Liver (tissue), 9 donors: ENCODE measurements around the gene SCN9A. TPM values are rescaled to one million over a fixed set of nuclear protein-coding genes. Genes with fewer than 3 reads are reported as not detected.

Experiments used
- DNase-seq: peaks from one replicate; pipeline ENCODE4 v3.0.0-alpha.2; 2017; ENCODE audit warnings: low spot score
- H3K27ac ChIP-seq, 2 donors: one replicate each; pipeline ENCODE4 v1.7.0; 2013; ENCODE audit warnings: inconsistent platforms in 2 of 2, low read length in 2 of 2, control low read depth in 1 of 2, low read depth in 1 of 2, mild to moderate bottlenecking in 1 of 2
- H3K27me3 ChIP-seq, 4 donors: one replicate each; pipeline versions ENCODE4 v1.6.1 to v1.7.0; 2013; ENCODE audit warnings: low read length in 3 of 4, inconsistent platforms in 1 of 4, mild to moderate bottlenecking in 1 of 4, moderate library complexity in 1 of 4; ENCODE audit not compliant: control insufficient read depth in 4 of 4, insufficient read depth in 4 of 4
- H3K36me3 ChIP-seq, 4 donors: one replicate each; pipeline versions ENCODE4 v1.6.1 to v1.7.0; 2013; ENCODE audit warnings: low read length in 3 of 4, mild to moderate bottlenecking in 3 of 4, low read depth in 1 of 4, moderate library complexity in 1 of 4; ENCODE audit not compliant: control insufficient read depth in 4 of 4, insufficient read depth in 3 of 4
- H3K4me1 ChIP-seq, 4 donors: one replicate each; pipeline versions ENCODE4 v1.6.1 to v1.7.0; 2013; ENCODE audit warnings: low read length in 3 of 4, mild to moderate bottlenecking in 3 of 4, moderate library complexity in 1 of 4; ENCODE audit not compliant: control insufficient read depth in 4 of 4, insufficient read depth in 4 of 4
- H3K4me3 ChIP-seq, 3 donors: one replicate each; pipeline versions ENCODE4 v1.6.1 to v1.7.0; 2013; ENCODE audit warnings: low read length in 3 of 3, control low read depth in 1 of 3, low read depth in 1 of 3, mild to moderate bottlenecking in 1 of 3
- H3K9ac ChIP-seq, 2 donors: one replicate each; pipeline ENCODE4 v1.7.0; 2013; ENCODE audit warnings: low read length in 2 of 2, mild to moderate bottlenecking in 2 of 2, moderate library complexity in 2 of 2, control low read depth in 1 of 2, low read depth in 1 of 2
- H3K9me3 ChIP-seq, 4 donors: one replicate each; pipeline versions ENCODE4 v1.6.1 to v1.7.0; 2013; ENCODE audit warnings: low read length in 3 of 4; ENCODE audit not compliant: control insufficient read depth in 4 of 4
- EGR1 ChIP-seq, 2 donors: IDR thresholded peaks; 2 replicates each; pipeline ENCODE4 v1.6.1; 2016 to 2018; ENCODE audit warnings: antibody characterized with exemption in 2 of 2, low read depth in 2 of 2
- FOXA1 ChIP-seq: IDR thresholded peaks from 2 replicates; pipeline ENCODE4 v1.6.1; 2016; ENCODE audit warnings: antibody characterized with exemption
- FOXA2 ChIP-seq: IDR thresholded peaks from 2 replicates; pipeline ENCODE4 v1.6.1; 2016; ENCODE audit warnings: antibody characterized with exemption
- GABPA ChIP-seq, 2 donors: IDR thresholded peaks in 1 of 2; conservative IDR thresholded peaks in 1 of 2; 2 replicates each; pipeline ENCODE4 v1.6.1; 2016; ENCODE audit warnings: antibody characterized with exemption in 2 of 2, mild to moderate bottlenecking in 1 of 2, moderate library complexity in 1 of 2
- HNF4A ChIP-seq, 2 donors: conservative IDR thresholded peaks; 2 replicates each; pipeline ENCODE4 v1.6.1; 2016; ENCODE audit warnings: antibody characterized with exemption in 2 of 2, mild to moderate bottlenecking in 2 of 2
- HNF4G ChIP-seq: IDR thresholded peaks from 2 replicates; pipeline ENCODE4 v1.6.1; 2016; ENCODE audit warnings: antibody characterized with exemption
- JUND ChIP-seq, 2 donors: IDR thresholded peaks; 2 replicates each; pipeline ENCODE4 v1.6.1; 2016; ENCODE audit warnings: antibody characterized with exemption in 2 of 2
- MAX ChIP-seq: IDR thresholded peaks from 2 replicates; pipeline ENCODE4 v1.6.1; 2016; ENCODE audit warnings: antibody characterized with exemption
- NR2F2 ChIP-seq: IDR thresholded peaks from 2 replicates; pipeline ENCODE4 v1.6.1; 2016; ENCODE audit warnings: antibody characterized with exemption
- RAD21 ChIP-seq, 2 donors: IDR thresholded peaks; 2 replicates each; pipeline ENCODE4 v1.6.1; 2016; ENCODE audit warnings: antibody characterized with exemption in 2 of 2, mild to moderate bottlenecking in 2 of 2
- REST ChIP-seq: IDR thresholded peaks from 2 replicates; pipeline ENCODE4 v1.6.1; 2016; ENCODE audit warnings: antibody characterized with exemption, mild to moderate bottlenecking
- RXRA ChIP-seq, 2 donors: IDR thresholded peaks; 2 replicates each; pipeline ENCODE4 v1.6.1; 2017 to 2018; ENCODE audit warnings: antibody characterized with exemption in 2 of 2, mild to moderate bottlenecking in 1 of 2
- SP1 ChIP-seq: IDR thresholded peaks from 2 replicates; pipeline ENCODE4 v1.6.1; 2018; ENCODE audit warnings: antibody characterized with exemption, mild to moderate bottlenecking
- TAF1 ChIP-seq: conservative IDR thresholded peaks from 2 replicates; pipeline ENCODE4 v1.6.1; 2016; ENCODE audit warnings: antibody characterized with exemption, mild to moderate bottlenecking
- YY1 ChIP-seq: IDR thresholded peaks from 2 replicates; pipeline ENCODE4 v1.6.1; 2016; ENCODE audit warnings: antibody characterized with exemption, mild to moderate bottlenecking
- ZBTB33 ChIP-seq: IDR thresholded peaks from 2 replicates; pipeline ENCODE4 v1.6.1; 2016; ENCODE audit warnings: antibody characterized with exemption
- WGBS: extraction: QIAGEN DNeasy Blood & Tissue Kit; methylation state at CpG from one replicate; pipeline ENCODE4 v1.1.7; 2013; 5-methylcytosine and 5-hydroxymethylcytosine counted together
- polyA plus RNA-seq, 2 donors: library from polyadenylated mRNA; stranded (reverse) in 1 of 2; unstranded in 1 of 2; fragments of 200-250 nt in 1 of 2; fragments of >200 nt in 1 of 2; fragmentation: Nextera tagmentation in 1 of 2; extraction: Ambion mirVana in 1 of 2; gene quantifications; one replicate each; pipeline versions ENCODE4 v1.2.1 to v1.2.3, GENCODE V29; 2013 to 2015
- total RNA-seq, 2 donors: library from RNA; depleted of rRNA; stranded (reverse); fragments of >200 nt; gene quantifications; one replicate each; pipeline ENCODE4 v1.2.3, GENCODE V29; 2014
- donor health status: healthy.
- donor health status: healthy.
- donor health status: healthy.
- donor health status: healthy.
- donor health status: healthy.

Gene SCN9A
- total and polyA plus RNA-seq, 4 donors = 1.2 to 10.1 (median 9.2) TPM

DNA sequence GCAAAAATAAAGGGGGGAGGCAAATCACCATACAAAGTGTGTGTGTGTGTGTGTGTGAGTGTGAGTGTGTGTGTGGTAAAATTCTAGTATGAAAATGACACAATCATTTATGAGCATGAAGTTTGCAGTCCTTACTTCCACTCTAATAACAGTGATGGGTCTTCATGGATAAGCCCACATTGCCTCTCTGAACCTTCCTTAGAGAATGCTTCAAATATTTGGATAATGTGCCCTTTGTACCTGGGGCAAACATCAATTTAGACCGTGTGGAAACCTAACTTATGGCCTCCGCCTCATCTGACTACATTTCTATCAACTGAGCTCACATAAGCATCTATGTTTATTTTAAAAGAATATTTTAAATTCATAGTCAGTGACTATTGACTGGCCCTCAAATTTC, 3.7 kb downstream of the SCN9A start:
- H3K27ac ChIP-seq = no peak overlapping the region
- H3K27me3 ChIP-seq = no peaks in the 10 kb centered on the region
- TF ChIP-seq ZBTB33 (peak; percentile 19), FOXA1 (no peak), JUND (IDR thresholded peaks at IDR 0.05) (peak; percentile 79 to 86), HNF4G (peak; percentile 87), RAD21 (IDR thresholded peaks at IDR 0.05) (peak in 1 of 2 donors; percentile 25), TAF1 (no peak), HNF4A (conservative IDR thresholded peaks at IDR 0.05) (peak; percentile 99), YY1 (peak; percentile 67), GABPA (IDR thresholded peaks at IDR 0.05 in 1 of 2, conservative IDR thresholded peaks at IDR 0.05 in 1 of 2) (no peak), MAX (no peak), REST (no peak), FOXA2 (no peak), NR2F2 (no peak), SP1 (peak; percentile 81), RXRA (IDR thresholded peaks at IDR 0.05) (peak; percentile 49 to 58)
- DNase-seq = no peak
- no peak overlapping the region for H3K9ac ChIP-seq
- WGBS = 33% methylated on average over 2 of the region's 2 CpGs
- no peaks in the 10 kb centered on the region for H3K36me3 ChIP-seq
- H3K9me3 ChIP-seq = no peaks in the 10 kb centered on the region
- H3K4me1 ChIP-seq = peaks cover 4 to 32% (median 25%) of the 10 kb centered on the region in 4 donors
- no peak overlapping the region for H3K4me3 ChIP-seq

GRCh38 chr2:166365803-166366420, 9.8 kb downstream of the SCN9A start:
- H3K9ac ChIP-seq = no peak overlapping the region
- no peaks in the 10 kb centered on the region for H3K27me3 ChIP-seq
- no peaks in the 10 kb centered on the region for H3K9me3 ChIP-seq
- no peak for TF ChIP-seq EGR1 (IDR thresholded peaks at IDR 0.05; ENCODE audit: low read depth in 2 of 2)
- no peak for TF ChIP-seq YY1
- no peak for TF ChIP-seq TAF1
- TF ChIP-seq JUND (IDR thresholded peaks at IDR 0.05) = no peak
- peaks cover 1 to 9% (median 4%) of the 10 kb centered on the region in 4 donors for H3K4me1 ChIP-seq
- no peak overlapping the region for H3K4me3 ChIP-seq
- 70% methylated on average over 6 of the region's 6 CpGs for WGBS
- no peaks in the 10 kb centered on the region for H3K36me3 ChIP-seq
- DNase-seq = no peak
- no peak overlapping the region for H3K27ac ChIP-seq
